HepG2 (cell line): ENCODE data around the gene COL25A1. TPM values are rescaled to one million over a fixed set of nuclear protein-coding genes. Genes with fewer than 3 reads are reported as not detected.

Experiments used
- ATAC-seq: fragments of 200-7000 bp; cut with Tn5 transposase; 3 replicates; pipeline ENCODE4 v1.9.1; 2020; ENCODE audit warnings: mild to moderate bottlenecking, moderate library complexity
- BruUV-seq: library from RNA; stranded (reverse); fragments of 400-500 nt; replicated peaks from 2 replicates; lab custom pipeline; 2021; lab: Mats Ljungman, UMichigan
- CTCF ChIA-PET: fragments of 300-600 bp; formaldehyde crosslinking; extraction: SDS; loops from one replicate; lab custom pipeline; 2021; ENCODE audit warnings: low total read pairs, inconsistent platforms, low intra/inter-chr PET ratio; lab: Yijun Ruan, JAX
- POLR2A ChIA-PET: fragments of 350-600 bp; sonication (Branson Sonifier 250); formaldehyde crosslinking; loops from one replicate; lab custom pipeline; 2020; ENCODE audit warnings: antibody characterized with exemption, inconsistent platforms; lab: Yijun Ruan, JAX
- DNase-seq: peaks from one replicate; pipeline ENCODE4 v3.0.0-alpha.2; 2015; ENCODE audit warnings: low spot score
- FAIRE-seq: peaks from 3 replicates; lab custom pipeline; 2011; peaks lifted over from hg19 to GRCh38; lab: Jason Lieb, UNC
- H2AFZ ChIP-seq: one replicate; pipeline ENCODE4 v1.6.1; 2011; ENCODE audit warnings: low read length, inconsistent platforms
- H3K27ac ChIP-seq: fragments of 300-600 bp; 3 replicates; pipeline ENCODE4 v1.8.0; 2011; ENCODE audit warnings: mixed run types, mild to moderate bottlenecking, mixed read lengths, low read length, inconsistent platforms; ENCODE audit not compliant: insufficient read depth; ENCODE audit errors: extremely low read length
- H3K27me3 ChIP-seq, 2 experiments: fragments of 200-600 bp in 1 of 2; 2 replicates in 1 of 2; 3 replicates in 1 of 2; pipeline versions ENCODE4 v1.6.0 to v1.8.0; 2011; ENCODE audit warnings: low read length in 2 of 2, mild to moderate bottlenecking in 2 of 2, moderate library complexity in 2 of 2, inconsistent platforms in 1 of 2; ENCODE audit not compliant: insufficient read depth in 2 of 2, control insufficient read depth in 1 of 2
- H3K36me3 ChIP-seq, 2 experiments: fragments of 200-600 bp in 1 of 2; replicated peaks in 1 of 2; 2 replicates in 1 of 2; 3 replicates in 1 of 2; pipeline versions ENCODE4 v1.5.1 to v1.8.0; 2011; ENCODE audit warnings: low read length in 2 of 2, inconsistent platforms in 1 of 2; ENCODE audit not compliant: insufficient read depth in 2 of 2, control insufficient read depth in 1 of 2
- H3K4me1 ChIP-seq: 2 replicates; pipeline ENCODE4 v1.5.1; 2012; ENCODE audit warnings: low read length, inconsistent platforms; ENCODE audit not compliant: insufficient read depth
- H3K4me2 ChIP-seq: 2 replicates; pipeline ENCODE4 v1.6.0; 2011; ENCODE audit warnings: low read depth, low read length, inconsistent platforms
- H3K4me3 ChIP-seq, 3 experiments: fragments of 200-600 bp in 1 of 3; sonication (generic), shearing (Covaris generic) in 1 of 3; replicated peaks in 1 of 3; 2 replicates each; pipeline ENCODE4 v1.5.1; 2011 to 2016; ENCODE audit warnings: low read length in 3 of 3, inconsistent platforms in 2 of 3, low read depth in 2 of 3, mild to moderate bottlenecking in 2 of 3, control low read depth in 1 of 3, mixed read lengths in 1 of 3; ENCODE audit not compliant: insufficient read depth in 1 of 3
- H3K79me2 ChIP-seq: one replicate; pipeline ENCODE4 v1.6.1; 2011; ENCODE audit warnings: low read length, inconsistent platforms; ENCODE audit not compliant: insufficient read depth
- H3K9ac ChIP-seq: 2 replicates; pipeline ENCODE4 v1.6.0; 2011; ENCODE audit warnings: mild to moderate bottlenecking, low read depth, low read length, inconsistent platforms; ENCODE audit not compliant: insufficient read depth
- H3K9me3 ChIP-seq: 2 replicates; pipeline ENCODE4 v1.5.1; 2012; ENCODE audit warnings: mild to moderate bottlenecking, low read length
- H4K20me1 ChIP-seq: 2 replicates; pipeline ENCODE4 v1.6.0; 2011; ENCODE audit warnings: inconsistent platforms, mild to moderate bottlenecking, low read length, moderate library complexity; ENCODE audit not compliant: insufficient read depth
- FOXO1 ChIP-seq: sonication (generic); formaldehyde crosslinking; IDR thresholded peaks from 2 replicates; pipeline ENCODE4 v1.4.0; 2020; ENCODE audit warnings: missing genetic modification reagents
- KDM1A ChIP-seq: IDR thresholded peaks from 2 replicates; pipeline ENCODE4 v1.6.1; 2016; ENCODE audit warnings: missing compliant biosample characterization
- KLF6 ChIP-seq: IDR thresholded peaks from 2 replicates; pipeline ENCODE4 v1.8.0; 2016; ENCODE audit warnings: missing biosample characterization, missing genetic modification reagents
- TAF1 ChIP-seq: sonication (generic); formaldehyde crosslinking; IDR thresholded peaks from 2 replicates; pipeline ENCODE4 v1.4.0; 2020; ENCODE audit warnings: missing genetic modification reagents
- WGBS: methylation state at CpG from one replicate; pipeline ENCODE4 v1.1.6; 2017; ENCODE audit warnings: low lambda C conversion rate; 5-methylcytosine and 5-hydroxymethylcytosine counted together
- in situ Hi-C: cut with HindIII; loops from 2 replicates; pipeline ENCODE4 v1.10.0; 2017; ENCODE audit warnings: low pct_unique_long_range_greater_than_20kb; ENCODE audit not compliant: extremely low pct_ligation_motif_present
- intact Hi-C: fragments of 100-400 bp; cut with micrococcal nuclease; formaldehyde crosslinking; loops from one replicate; pipeline ENCODE4 v1.10.0; 2022; ENCODE audit not compliant: unreplicated experiment
- polyA plus RNA-seq, 8 experiments: library from polyadenylated mRNA; depleted of rRNA in 3 of 8; stranded (reverse) in 7 of 8; unstranded in 1 of 8; fragments of >200 nt; fragmentation: Illumina TruSeq in 4 of 8; extraction: Trizol in 4 of 8; gene quantifications; 2 replicates each; pipeline versions ENCODE4 v1.2.1 to v1.2.3, GENCODE V29; 2011 to 2016; ENCODE audit warnings: low read depth in 4 of 8, missing spikeins in 1 of 8, mixed read lengths in 1 of 8; ENCODE audit not compliant: insufficient read depth in 1 of 8
- total RNA-seq, 5 experiments: library from RNA; depleted of rRNA; stranded (reverse); fragments of >200 nt; fragmentation: Illumina TruSeq; extraction: Trizol; gene quantifications; 2 replicates each; pipeline ENCODE4 v1.2.3, GENCODE V29; 2016; ENCODE audit warnings: low read depth in 1 of 5

Gene COL25A1
- total and polyA plus RNA-seq, 2 of the 13 experiments (the other 11 are each of a cell fraction or from before 2014, with no cell fraction given), result not detected

GRCh38 chr4:109160494-109160893 lies 142.0 kb downstream of the COL25A1 start:
- in situ Hi-C loops (no loop called here), intact Hi-C loops (no loop called here)
- no peak overlapping the region for H3K4me3 ChIP-seq
- ChIA-PET POLR2A (no interaction called here), CTCF (no interaction called here)
- no peaks in the 10 kb centered on the region for H3K36me3 ChIP-seq
- no peak overlapping the region for H3K9ac ChIP-seq
- TF ChIP-seq KDM1A, result no peak
- H3K9me3 ChIP-seq, result no peaks in the 10 kb centered on the region
- H2AFZ ChIP-seq, result no peak overlapping the region
- WGBS, result 2% methylated on average over 4 of the region's 4 CpGs
- no peaks in the 10 kb centered on the region for H3K4me1 ChIP-seq
- H3K4me2 ChIP-seq, result no peak overlapping the region
- H4K20me1 ChIP-seq, result no peaks in the 10 kb centered on the region
- BruUV-seq, result no TSS peak
- no peaks in the 10 kb centered on the region; a peak in 1 of 5 replicates for H3K27me3 ChIP-seq
- no peak for FAIRE-seq
- H3K27ac ChIP-seq, result no peak overlapping the region
- no peak for DNase-seq
- no peaks in the 10 kb centered on the region for H3K79me2 ChIP-seq
- no peak for ATAC-seq

- no TSS peak for BruUV-seq
- no peak overlapping the region for H3K4me3 ChIP-seq
- H3K27ac ChIP-seq, result no peak overlapping the region
- ChIA-PET POLR2A (no interaction called here), CTCF (no interaction called here)
- DNase-seq, result no peak
- H3K4me1 ChIP-seq, result no peaks in the 10 kb centered on the region
- in situ Hi-C loops (no loop called here), intact Hi-C loops (no loop called here)
- no peak for ATAC-seq
- no peak for FAIRE-seq
- H2AFZ ChIP-seq, result no peak overlapping the region
- no peak overlapping the region for H3K4me2 ChIP-seq
- H4K20me1 ChIP-seq, result no peaks in the 10 kb centered on the region
- no peak overlapping the region for H3K9ac ChIP-seq
- WGBS, result 0% methylated on average over 7 of the region's 7 CpGs
- no peaks in the 10 kb centered on the region for H3K9me3 ChIP-seq
- H3K79me2 ChIP-seq, result no peaks in the 10 kb centered on the region
- H3K27me3 ChIP-seq, result no peaks in the 10 kb centered on the region
- H3K36me3 ChIP-seq, result no peaks in the 10 kb centered on the region
- TF ChIP-seq TAF1, result no peak
- no peak for TF ChIP-seq KLF6 (CRISPR knock-in tag)
- TF ChIP-seq FOXO1 (CRISPR knock-in tag), result no peak
Observed at GRCh38 chr4:109157696-109158095, 144.8 kb downstream of the COL25A1 start.
